Measurements from ENCODE around the gene CDKAL1.

Gene CDKAL1

GRCh38 chr6:20932284-20932683, 398.0 kb downstream of the CDKAL1 start (continued):
- TF ChIP-seq, protein P1, sequence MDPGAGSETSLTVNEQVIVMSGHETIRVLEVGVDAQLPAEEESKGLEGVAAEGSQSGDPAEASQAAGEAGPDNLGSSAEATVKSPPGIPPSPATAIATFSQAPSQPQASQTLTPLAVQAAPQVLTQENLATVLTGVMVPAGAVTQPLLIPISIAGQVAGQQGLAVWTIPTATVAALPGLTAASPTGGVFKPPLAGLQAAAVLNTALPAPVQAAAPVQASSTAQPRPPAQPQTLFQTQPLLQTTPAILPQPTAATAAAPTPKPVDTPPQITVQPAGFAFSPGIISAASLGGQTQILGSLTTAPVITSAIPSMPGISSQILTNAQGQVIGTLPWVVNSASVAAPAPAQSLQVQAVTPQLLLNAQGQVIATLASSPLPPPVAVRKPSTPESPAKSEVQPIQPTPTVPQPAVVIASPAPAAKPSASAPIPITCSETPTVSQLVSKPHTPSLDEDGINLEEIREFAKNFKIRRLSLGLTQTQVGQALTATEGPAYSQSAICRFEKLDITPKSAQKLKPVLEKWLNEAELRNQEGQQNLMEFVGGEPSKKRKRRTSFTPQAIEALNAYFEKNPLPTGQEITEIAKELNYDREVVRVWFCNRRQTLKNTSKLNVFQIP (CRISPR knock-in tag; IDR thresholded peaks at IDR 0.05; ENCODE audit: borderline replicate concordance, low read depth): no peak
- TF ChIP-seq RARB (CRISPR knock-in tag; IDR thresholded peaks at IDR 0.05) (no peak), SNAI2 (CRISPR knock-in tag; IDR thresholded peaks at IDR 0.05) (no peak), ZFP30 (CRISPR knock-in tag; IDR thresholded peaks at IDR 0.05) (no peak), TCF4 (CRISPR knock-in tag; IDR thresholded peaks at IDR 0.05; ENCODE audit: borderline replicate concordance) (no peak), BACH2 (CRISPR knock-in tag; IDR thresholded peaks at IDR 0.05; ENCODE audit: borderline replicate concordance) (no peak), ESRRG (CRISPR knock-in tag; IDR thresholded peaks at IDR 0.05) (no peak), ZNF70 (CRISPR knock-in tag; IDR thresholded peaks at IDR 0.05) (no peak)

DNA sequence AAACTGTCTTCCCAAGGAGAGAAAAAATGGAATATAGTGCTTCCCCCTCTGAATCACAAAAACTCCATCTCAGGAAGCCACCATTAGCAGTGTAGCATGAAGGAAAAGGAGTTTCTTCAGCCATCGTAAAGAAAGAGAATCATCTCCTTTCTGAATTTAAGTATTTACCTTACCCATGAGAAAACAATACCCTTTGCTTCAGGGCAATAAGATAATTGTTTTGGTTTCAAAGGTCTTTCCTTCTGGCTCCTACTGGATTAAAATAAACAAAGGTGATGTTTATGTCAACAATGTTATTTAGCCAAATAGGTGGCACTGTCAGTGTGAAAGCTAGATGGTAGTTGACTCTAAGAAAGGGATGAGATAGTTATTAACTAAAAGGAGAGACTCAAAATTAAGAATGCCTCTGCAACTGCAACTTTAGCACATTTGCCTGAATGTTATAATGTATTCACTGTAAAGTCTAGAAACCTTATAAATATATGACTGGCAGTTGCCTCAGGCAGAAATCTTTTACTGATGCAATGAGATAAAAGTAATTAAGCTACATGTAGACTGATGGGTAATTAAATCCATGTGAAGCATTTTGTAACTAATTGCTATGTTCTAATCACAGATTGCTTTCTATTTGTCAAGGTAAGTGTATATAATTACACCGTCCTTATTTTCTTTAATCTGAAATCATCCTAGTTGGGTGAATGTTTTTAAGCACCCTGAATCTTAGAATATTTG, 399.0 kb downstream of the CDKAL1 start:
- no peak for TF ChIP-seq PATZ1 (CRISPR knock-in tag; IDR thresholded peaks at IDR 0.05; ENCODE audit: borderline replicate concordance)
- no peak for TF ChIP-seq ZNF8 (CRISPR knock-in tag; IDR thresholded peaks at IDR 0.05)
- TF ChIP-seq, protein P2, sequence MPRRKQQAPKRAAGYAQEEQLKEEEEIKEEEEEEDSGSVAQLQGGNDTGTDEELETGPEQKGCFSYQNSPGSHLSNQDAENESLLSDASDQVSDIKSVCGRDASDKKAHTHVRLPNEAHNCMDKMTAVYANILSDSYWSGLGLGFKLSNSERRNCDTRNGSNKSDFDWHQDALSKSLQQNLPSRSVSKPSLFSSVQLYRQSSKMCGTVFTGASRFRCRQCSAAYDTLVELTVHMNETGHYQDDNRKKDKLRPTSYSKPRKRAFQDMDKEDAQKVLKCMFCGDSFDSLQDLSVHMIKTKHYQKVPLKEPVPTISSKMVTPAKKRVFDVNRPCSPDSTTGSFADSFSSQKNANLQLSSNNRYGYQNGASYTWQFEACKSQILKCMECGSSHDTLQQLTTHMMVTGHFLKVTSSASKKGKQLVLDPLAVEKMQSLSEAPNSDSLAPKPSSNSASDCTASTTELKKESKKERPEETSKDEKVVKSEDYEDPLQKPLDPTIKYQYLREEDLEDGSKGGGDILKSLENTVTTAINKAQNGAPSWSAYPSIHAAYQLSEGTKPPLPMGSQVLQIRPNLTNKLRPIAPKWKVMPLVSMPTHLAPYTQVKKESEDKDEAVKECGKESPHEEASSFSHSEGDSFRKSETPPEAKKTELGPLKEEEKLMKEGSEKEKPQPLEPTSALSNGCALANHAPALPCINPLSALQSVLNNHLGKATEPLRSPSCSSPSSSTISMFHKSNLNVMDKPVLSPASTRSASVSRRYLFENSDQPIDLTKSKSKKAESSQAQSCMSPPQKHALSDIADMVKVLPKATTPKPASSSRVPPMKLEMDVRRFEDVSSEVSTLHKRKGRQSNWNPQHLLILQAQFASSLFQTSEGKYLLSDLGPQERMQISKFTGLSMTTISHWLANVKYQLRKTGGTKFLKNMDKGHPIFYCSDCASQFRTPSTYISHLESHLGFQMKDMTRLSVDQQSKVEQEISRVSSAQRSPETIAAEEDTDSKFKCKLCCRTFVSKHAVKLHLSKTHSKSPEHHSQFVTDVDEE (CRISPR knock-in tag; IDR thresholded peaks at IDR 0.05): no peak
- no peak for TF ChIP-seq ZNF70 (CRISPR knock-in tag; IDR thresholded peaks at IDR 0.05)
- TF ChIP-seq ZC3H10 (CRISPR knock-in tag; IDR thresholded peaks at IDR 0.05): no peak
- TF ChIP-seq, protein P3, sequence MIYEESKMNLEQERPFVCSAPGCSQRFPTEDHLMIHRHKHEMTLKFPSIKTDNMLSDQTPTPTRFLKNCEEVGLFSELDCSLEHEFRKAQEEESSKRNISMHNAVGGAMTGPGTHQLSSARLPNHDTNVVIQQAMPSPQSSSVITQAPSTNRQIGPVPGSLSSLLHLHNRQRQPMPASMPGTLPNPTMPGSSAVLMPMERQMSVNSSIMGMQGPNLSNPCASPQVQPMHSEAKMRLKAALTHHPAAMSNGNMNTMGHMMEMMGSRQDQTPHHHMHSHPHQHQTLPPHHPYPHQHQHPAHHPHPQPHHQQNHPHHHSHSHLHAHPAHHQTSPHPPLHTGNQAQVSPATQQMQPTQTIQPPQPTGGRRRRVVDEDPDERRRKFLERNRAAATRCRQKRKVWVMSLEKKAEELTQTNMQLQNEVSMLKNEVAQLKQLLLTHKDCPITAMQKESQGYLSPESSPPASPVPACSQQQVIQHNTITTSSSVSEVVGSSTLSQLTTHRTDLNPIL (CRISPR knock-in tag; IDR thresholded peaks at IDR 0.05; ENCODE audit: low read depth): no peak
- TF ChIP-seq ZNF565 (CRISPR knock-in tag; conservative IDR thresholded peaks at IDR 0.05; ENCODE audit: low read depth): no peak
- TF ChIP-seq ISL1 (CRISPR knock-in tag; IDR thresholded peaks at IDR 0.05): no peak
- no peak for TF ChIP-seq OSR1 (CRISPR knock-in tag; IDR thresholded peaks at IDR 0.05)
- TF ChIP-seq CSDC2 (CRISPR knock-in tag; IDR thresholded peaks at IDR 0.05): no peak
- TF ChIP-seq ZFP30 (CRISPR knock-in tag; IDR thresholded peaks at IDR 0.05): no peak
- no peak for TF ChIP-seq SNAI2 (CRISPR knock-in tag; IDR thresholded peaks at IDR 0.05)
- no peak for TF ChIP-seq TCF4 (CRISPR knock-in tag; IDR thresholded peaks at IDR 0.05; ENCODE audit: borderline replicate concordance)
- TF ChIP-seq CSRNP3 (CRISPR knock-in tag; IDR thresholded peaks at IDR 0.05): no peak
- no peak for TF ChIP-seq GLIS3 (CRISPR knock-in tag; IDR thresholded peaks at IDR 0.05)
- no peak for ATAC-seq

GRCh38 chr6:20936949-20937348, 402.7 kb downstream of the CDKAL1 start:
- no peak for ATAC-seq
- no peak for TF ChIP-seq ISL1 (CRISPR knock-in tag; IDR thresholded peaks at IDR 0.05)
- no peak for TF ChIP-seq CSDC2 (CRISPR knock-in tag; IDR thresholded peaks at IDR 0.05)
- no peak for TF ChIP-seq OSR1 (CRISPR knock-in tag; IDR thresholded peaks at IDR 0.05)
- no peak for TF ChIP-seq ARNTL (CRISPR knock-in tag; IDR thresholded peaks at IDR 0.05; ENCODE audit: borderline replicate concordance, low read depth)
- TF ChIP-seq ZC3H10 (CRISPR knock-in tag; IDR thresholded peaks at IDR 0.05): no peak
- TF ChIP-seq BACH2 (CRISPR knock-in tag; IDR thresholded peaks at IDR 0.05; ENCODE audit: borderline replicate concordance): no peak
- no peak for TF ChIP-seq ZNF70 (CRISPR knock-in tag; IDR thresholded peaks at IDR 0.05)
- TF ChIP-seq, protein P3 (CRISPR knock-in tag; IDR thresholded peaks at IDR 0.05; ENCODE audit: low read depth): no peak
- TF ChIP-seq, protein P1 (CRISPR knock-in tag; IDR thresholded peaks at IDR 0.05; ENCODE audit: borderline replicate concordance, low read depth): no peak
- no peak for TF ChIP-seq PATZ1 (CRISPR knock-in tag; IDR thresholded peaks at IDR 0.05; ENCODE audit: borderline replicate concordance)

Measured in SK-N-SH treated with all-trans-retinoic acid at 6 μM for 48 hours (cell line).